C4-2B (cell line): ENCODE measurements around the gene ATP2B2.

Experiments
- H3K27ac ChIP-seq: fragments of 450-650 bp; 2 replicates; pipeline ENCODE4 v1.5.1; 2017
- ZFX ChIP-seq: fragments of 450-650 bp; IDR thresholded peaks from 2 replicates; pipeline ENCODE4 v1.6.1; 2017
- TF ChIP-seq, protein P1 (sequence below): fragments of 450-650 bp; conservative IDR thresholded peaks from 2 replicates; pipeline ENCODE4 v1.5.1; 2017; ENCODE audit warnings: mild to moderate bottlenecking

ATP2B2 gene

DNA sequence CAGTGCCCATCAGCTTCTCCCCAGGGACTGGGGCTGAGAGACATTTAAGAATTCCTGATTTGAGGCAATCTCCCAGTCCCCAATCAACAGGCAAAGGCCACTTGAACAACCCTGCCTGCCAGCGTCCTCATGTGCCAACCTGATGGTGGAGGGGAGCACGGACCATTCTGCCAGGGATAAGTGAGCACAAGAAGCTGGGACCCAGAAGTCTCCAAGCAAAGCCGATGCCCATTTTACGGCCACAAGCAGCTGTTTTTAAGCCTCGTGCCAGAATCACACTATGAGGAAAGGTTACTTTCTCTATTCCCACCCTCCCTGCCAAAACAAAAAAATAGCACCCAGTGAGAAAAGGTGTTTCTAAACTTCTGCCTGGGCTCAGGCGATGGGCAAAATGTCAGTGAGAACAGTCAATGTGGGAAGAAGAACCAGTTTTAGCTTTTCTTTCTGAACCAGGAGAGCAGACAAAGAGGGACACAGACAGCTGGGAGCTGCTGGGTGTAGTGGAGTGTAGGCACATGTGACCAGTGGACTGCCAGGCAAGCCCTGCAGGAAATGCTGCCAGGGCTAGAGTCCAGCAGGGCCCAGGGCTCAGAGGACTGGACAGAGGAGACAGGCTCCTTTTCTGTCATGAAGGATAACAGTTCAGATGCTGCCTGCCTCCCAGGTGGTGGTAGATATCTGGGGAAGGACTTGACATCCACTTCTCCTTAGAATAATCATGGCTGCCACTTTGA lies 57.7 kb downstream of the ATP2B2 start:
- H3K27ac ChIP-seq, result no peak overlapping the region
- TF ChIP-seq, protein P1, sequence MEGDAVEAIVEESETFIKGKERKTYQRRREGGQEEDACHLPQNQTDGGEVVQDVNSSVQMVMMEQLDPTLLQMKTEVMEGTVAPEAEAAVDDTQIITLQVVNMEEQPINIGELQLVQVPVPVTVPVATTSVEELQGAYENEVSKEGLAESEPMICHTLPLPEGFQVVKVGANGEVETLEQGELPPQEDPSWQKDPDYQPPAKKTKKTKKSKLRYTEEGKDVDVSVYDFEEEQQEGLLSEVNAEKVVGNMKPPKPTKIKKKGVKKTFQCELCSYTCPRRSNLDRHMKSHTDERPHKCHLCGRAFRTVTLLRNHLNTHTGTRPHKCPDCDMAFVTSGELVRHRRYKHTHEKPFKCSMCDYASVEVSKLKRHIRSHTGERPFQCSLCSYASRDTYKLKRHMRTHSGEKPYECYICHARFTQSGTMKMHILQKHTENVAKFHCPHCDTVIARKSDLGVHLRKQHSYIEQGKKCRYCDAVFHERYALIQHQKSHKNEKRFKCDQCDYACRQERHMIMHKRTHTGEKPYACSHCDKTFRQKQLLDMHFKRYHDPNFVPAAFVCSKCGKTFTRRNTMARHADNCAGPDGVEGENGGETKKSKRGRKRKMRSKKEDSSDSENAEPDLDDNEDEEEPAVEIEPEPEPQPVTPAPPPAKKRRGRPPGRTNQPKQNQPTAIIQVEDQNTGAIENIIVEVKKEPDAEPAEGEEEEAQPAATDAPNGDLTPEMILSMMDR, result no peak
- TF ChIP-seq ZFX, result no peak

DNA sequence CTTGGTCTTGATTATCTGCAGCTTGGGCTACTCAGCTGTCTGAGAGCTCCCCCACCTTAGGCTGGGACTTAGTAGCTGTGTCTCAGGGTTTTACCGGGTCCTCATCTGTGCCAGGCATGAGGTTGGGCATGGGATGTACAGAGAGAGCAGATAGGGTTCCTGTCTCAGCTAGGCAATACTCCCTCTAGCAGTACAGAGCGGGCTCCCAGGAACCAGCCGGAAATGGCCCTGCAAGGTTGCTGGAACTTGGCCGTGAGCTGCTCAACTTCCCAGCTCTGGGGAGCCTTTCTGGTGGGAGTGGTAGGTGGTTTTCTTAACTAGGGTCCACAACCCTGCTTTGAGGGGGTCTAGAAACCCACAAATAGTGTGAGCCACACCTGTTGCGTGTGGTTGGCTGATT lies 58.3 kb downstream of the ATP2B2 start:
- no peak overlapping the region for H3K27ac ChIP-seq
- TF ChIP-seq ZFX, result no peak
- TF ChIP-seq, protein P1, result no peak

DNA sequence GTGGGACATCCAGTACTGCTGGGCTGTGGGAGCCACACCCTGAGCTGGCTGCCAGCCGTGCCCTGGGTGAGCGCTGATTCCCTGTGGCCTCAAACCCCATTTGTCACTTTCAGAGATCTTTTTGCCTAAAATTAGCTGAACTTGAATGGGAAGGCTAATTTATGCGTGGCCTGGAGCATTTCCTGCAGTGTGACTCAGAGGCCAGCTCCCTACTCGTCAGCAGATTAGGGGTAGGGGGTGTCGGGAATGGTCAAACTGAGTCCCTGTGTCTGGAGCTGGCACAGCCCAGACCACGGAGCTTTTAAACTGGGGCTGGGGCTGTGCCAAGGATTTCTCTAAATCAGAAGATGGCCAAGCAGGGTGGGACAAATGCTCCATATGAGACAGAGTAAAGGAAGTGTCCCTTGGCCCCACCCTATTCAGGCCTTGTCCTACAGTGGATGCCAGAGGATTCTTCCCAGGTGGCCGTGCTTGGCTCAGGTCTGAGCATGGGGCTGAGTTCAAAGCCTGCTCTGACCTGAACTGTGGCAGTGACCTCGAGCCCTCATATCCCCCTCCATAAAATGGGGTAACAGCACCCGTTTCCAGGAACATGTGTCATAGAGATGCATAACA lies 59.7 kb downstream of the ATP2B2 start:
- H3K27ac ChIP-seq, result no peak overlapping the region

DNA sequence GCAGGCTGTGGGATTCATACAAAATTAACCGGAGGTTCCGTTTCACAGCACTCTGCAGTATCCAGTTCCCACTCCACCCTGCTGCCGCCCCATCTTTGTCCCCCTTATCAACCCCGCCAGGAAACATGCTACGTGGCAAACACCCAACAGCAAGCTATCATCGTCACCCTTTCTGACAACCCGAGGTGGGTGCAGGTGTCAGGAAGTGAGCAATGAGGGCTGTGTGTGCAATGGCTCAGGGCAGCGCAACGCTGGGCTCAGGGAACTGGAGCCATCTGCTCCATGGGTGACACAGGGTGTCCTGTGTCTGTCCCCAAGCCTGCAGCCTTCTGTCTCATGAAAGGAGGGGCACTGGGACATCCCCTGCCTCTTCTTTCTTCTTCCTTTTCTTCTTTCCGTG lies 60.9 kb downstream of the ATP2B2 start:
- H3K27ac ChIP-seq, result no peak overlapping the region
- TF ChIP-seq ZFX, result no peak
- TF ChIP-seq, protein P1, result no peak

More for the DNA sequence above, 59.7 kb downstream of the ATP2B2 start:
- TF ChIP-seq, protein P1, result no peak
- no peak for TF ChIP-seq ZFX

DNA sequence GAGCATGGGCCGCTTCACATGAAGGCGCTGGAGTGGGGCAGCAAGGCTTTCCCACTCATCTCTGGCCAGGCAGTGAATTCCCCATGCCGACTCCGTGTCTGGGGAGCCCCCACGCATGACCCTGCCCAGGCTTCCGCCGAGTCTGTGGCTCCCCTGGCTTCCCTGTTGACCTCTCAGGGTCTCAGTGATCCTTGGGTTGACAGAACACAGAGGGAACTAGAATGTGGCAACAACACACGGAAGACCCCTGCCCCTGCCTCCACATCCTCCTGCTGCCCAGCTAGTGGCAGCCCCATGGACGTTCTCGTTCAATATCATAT lies 61.3 kb downstream of the ATP2B2 start:
- no peak for TF ChIP-seq ZFX
- TF ChIP-seq, protein P1, result no peak
- H3K27ac ChIP-seq, result no peak overlapping the region

DNA sequence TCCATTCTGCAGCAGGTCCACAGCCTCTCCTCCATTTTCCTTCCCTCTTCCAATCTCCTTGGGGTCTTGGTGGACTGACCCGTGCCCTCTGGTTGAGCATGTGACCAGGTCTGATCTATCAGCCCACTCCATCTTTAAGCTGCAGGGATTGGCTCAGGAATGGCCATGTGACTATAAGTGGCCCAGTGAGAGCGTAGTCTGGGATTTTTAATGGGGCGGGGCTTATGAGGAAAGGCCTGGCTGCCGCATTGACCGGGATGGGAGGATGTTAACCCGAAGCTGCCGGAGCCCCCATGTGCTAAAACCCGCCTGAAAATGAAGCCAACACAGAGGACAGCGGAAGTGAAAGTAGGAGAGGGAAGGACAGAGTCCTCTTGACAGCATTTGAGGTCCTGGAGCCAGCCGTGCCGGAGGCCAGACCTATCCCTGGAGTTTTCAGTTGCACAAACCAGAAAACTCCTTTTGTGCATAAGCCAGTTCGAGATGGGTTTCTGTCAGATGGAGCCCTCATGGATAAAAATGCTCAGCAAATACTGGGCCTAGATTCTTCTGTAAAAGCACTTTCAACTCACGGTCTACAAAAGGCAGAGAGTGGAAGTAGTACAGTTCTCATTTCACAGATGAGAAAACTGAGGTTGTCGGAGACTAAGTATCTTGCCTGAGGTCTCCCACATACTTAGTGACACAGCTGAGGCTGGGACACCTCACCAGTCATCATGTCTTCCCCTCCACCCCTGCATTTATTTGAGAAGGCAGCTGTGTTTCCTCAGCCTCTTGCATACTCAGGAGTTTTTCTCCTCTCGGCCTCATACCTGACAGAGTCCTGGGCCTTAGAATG lies 61.9 kb downstream of the ATP2B2 start:
- TF ChIP-seq ZFX, result no peak
- TF ChIP-seq, protein P1, result no peak
- H3K27ac ChIP-seq, result no peak overlapping the region
